ENCODE data around the gene GFRA4.
"Not testable (repeated sequence)": the region's sequence is repeated elsewhere in the genome, so short reads cannot be mapped to it uniquely, and the experiment has no call there.

The GFRA4 gene

GRCh38 chr20:3635346-3635745, 27.9 kb downstream of the GFRA4 start:
- no peak for DNase-seq
- in situ Hi-C loops (cut with HindIII; ENCODE audit: low pct_ligation_motif_present, low pct_unique_long_range_greater_than_20kb, low sequenced_read_pairs), result no loop called here

- DNase-seq, result no peak
- in situ Hi-C loops (cut with HindIII; ENCODE audit: low pct_ligation_motif_present, low pct_unique_long_range_greater_than_20kb, low sequenced_read_pairs), result no loop called here
Measured at GRCh38 chr20:3633913-3634478, 29.2 kb downstream of the GFRA4 start.

GRCh38 chr20:3632311-3633004, 30.7 kb downstream of the GFRA4 start:
- in situ Hi-C loops (cut with HindIII; ENCODE audit: low pct_ligation_motif_present, low pct_unique_long_range_greater_than_20kb, low sequenced_read_pairs), result no loop called here
- DNase-seq, result no peak

GRCh38 chr20:3631534-3631933, 31.7 kb downstream of the GFRA4 start:
- DNase-seq, result no peak
- in situ Hi-C loops (cut with HindIII; ENCODE audit: low pct_ligation_motif_present, low pct_unique_long_range_greater_than_20kb, low sequenced_read_pairs), result no loop called here

GRCh38 chr20:3630429-3630828, 32.8 kb downstream of the GFRA4 start:
- DNase-seq, result no peak
- in situ Hi-C loops (cut with HindIII; ENCODE audit: low pct_ligation_motif_present, low pct_unique_long_range_greater_than_20kb, low sequenced_read_pairs), result no loop called here

- in situ Hi-C loops (cut with HindIII; ENCODE audit: low pct_ligation_motif_present, low pct_unique_long_range_greater_than_20kb, low sequenced_read_pairs), result no loop called here
- no peak for DNase-seq
Measured at GRCh38 chr20:3629893-3630292, 33.3 kb downstream of the GFRA4 start.

GRCh38 chr20:3628502-3629314, 34.5 kb downstream of the GFRA4 start:
- no peak for DNase-seq
- in situ Hi-C loops (cut with HindIII; ENCODE audit: low pct_ligation_motif_present, low pct_unique_long_range_greater_than_20kb, low sequenced_read_pairs), result no loop called here

- in situ Hi-C loops (cut with HindIII; ENCODE audit: low pct_ligation_motif_present, low pct_unique_long_range_greater_than_20kb, low sequenced_read_pairs), result no loop called here
- DNase-seq, result no peak
Measured at GRCh38 chr20:3627476-3627875, 35.7 kb downstream of the GFRA4 start.

- no peak for DNase-seq
- in situ Hi-C loops (cut with HindIII; ENCODE audit: low pct_ligation_motif_present, low pct_unique_long_range_greater_than_20kb, low sequenced_read_pairs), result no loop called here
Measured at GRCh38 chr20:3622406-3622805, 40.8 kb downstream of the GFRA4 start.

- DNase-seq, result no peak
- in situ Hi-C loops (cut with HindIII; ENCODE audit: low pct_ligation_motif_present, low pct_unique_long_range_greater_than_20kb, low sequenced_read_pairs), result no loop called here
Measured at GRCh38 chr20:3621111-3621510, 42.1 kb downstream of the GFRA4 start.

- in situ Hi-C loops (cut with HindIII; ENCODE audit: low pct_ligation_motif_present, low pct_unique_long_range_greater_than_20kb, low sequenced_read_pairs), result no loop called here
- DNase-seq, result no peak
Measured at GRCh38 chr20:3616250-3616649, 46.9 kb downstream of the GFRA4 start.

GRCh38 chr20:3615171-3615840, 47.9 kb downstream of the GFRA4 start:
- DNase-seq; in situ Hi-C loops (cut with HindIII; ENCODE audit: low pct_ligation_motif_present, low pct_unique_long_range_greater_than_20kb, low sequenced_read_pairs): not testable (repeated sequence)

GRCh38 chr20:3614466-3614865, 48.7 kb downstream of the GFRA4 start:
- DNase-seq, result no peak
- in situ Hi-C loops (cut with HindIII; ENCODE audit: low pct_ligation_motif_present, low pct_unique_long_range_greater_than_20kb, low sequenced_read_pairs), result no loop called here

- in situ Hi-C loops (cut with HindIII; ENCODE audit: low pct_ligation_motif_present, low pct_unique_long_range_greater_than_20kb, low sequenced_read_pairs), result no loop called here
- no peak for DNase-seq
Measured at GRCh38 chr20:3613821-3614440, 49.3 kb downstream of the GFRA4 start.

GRCh38 chr20:3612795-3613572, 50.2 kb downstream of the GFRA4 start:
- in situ Hi-C loops (cut with HindIII; ENCODE audit: low pct_ligation_motif_present, low pct_unique_long_range_greater_than_20kb, low sequenced_read_pairs), result no loop called here
- peak; percentile 5 for DNase-seq

- DNase-seq, result no peak
- in situ Hi-C loops (cut with HindIII; ENCODE audit: low pct_ligation_motif_present, low pct_unique_long_range_greater_than_20kb, low sequenced_read_pairs), result no loop called here
Measured at GRCh38 chr20:3611901-3612300, 51.3 kb downstream of the GFRA4 start.
